ENCODE results near the gene SYNE3. TPM values are rescaled to one million over a fixed set of nuclear protein-coding genes. Genes with fewer than 3 reads are reported as not detected.

SYNE3 gene
- total RNA-seq, 1 experiment from 2014 or later, result 6.2 TPM

DNA sequence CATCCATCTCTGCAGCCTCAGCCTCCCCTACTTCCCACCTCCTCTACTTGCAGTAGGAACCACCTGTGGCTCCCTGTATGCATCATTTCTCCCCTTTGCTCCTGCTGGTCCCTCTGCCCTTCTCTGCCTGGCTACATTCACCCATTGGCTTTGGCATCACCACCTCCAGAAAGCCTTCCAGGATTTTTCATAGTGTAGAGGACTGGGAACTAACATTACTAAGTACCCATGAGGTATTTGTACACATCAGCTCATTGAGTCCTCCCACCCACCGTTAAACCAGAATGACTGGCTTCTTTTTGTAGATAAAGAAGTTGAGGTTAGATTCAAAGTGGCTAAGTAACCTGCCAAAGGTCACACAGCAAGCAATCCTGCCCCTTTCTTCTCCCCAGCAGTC, 17.1 kb downstream of the SYNE3 start:
- BruUV-seq (replicated peaks), result no TSS peak
- TF ChIP-seq SIN3A (IDR thresholded peaks at IDR 0.05; ENCODE audit: borderline replicate concordance, insufficient read depth, low read depth, low read length), result no peak
- TF ChIP-seq REST (IDR thresholded peaks at IDR 0.05; ENCODE audit: insufficient read depth in 1 of 2, low read depth in 2 of 2, low read length in 1 of 2), result no peak
- TF ChIP-seq, protein P1, sequence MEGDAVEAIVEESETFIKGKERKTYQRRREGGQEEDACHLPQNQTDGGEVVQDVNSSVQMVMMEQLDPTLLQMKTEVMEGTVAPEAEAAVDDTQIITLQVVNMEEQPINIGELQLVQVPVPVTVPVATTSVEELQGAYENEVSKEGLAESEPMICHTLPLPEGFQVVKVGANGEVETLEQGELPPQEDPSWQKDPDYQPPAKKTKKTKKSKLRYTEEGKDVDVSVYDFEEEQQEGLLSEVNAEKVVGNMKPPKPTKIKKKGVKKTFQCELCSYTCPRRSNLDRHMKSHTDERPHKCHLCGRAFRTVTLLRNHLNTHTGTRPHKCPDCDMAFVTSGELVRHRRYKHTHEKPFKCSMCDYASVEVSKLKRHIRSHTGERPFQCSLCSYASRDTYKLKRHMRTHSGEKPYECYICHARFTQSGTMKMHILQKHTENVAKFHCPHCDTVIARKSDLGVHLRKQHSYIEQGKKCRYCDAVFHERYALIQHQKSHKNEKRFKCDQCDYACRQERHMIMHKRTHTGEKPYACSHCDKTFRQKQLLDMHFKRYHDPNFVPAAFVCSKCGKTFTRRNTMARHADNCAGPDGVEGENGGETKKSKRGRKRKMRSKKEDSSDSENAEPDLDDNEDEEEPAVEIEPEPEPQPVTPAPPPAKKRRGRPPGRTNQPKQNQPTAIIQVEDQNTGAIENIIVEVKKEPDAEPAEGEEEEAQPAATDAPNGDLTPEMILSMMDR (IDR thresholded peaks at IDR 0.05), result no peak
- no peak for TF ChIP-seq POLR2AphosphoS5 (IDR thresholded peaks at IDR 0.05; ENCODE audit: low read depth, low read length)
- TF ChIP-seq TCF7L2 (IDR thresholded peaks at IDR 0.05; ENCODE audit: low read depth, low read length), result no peak
- Histone ChIP-seq H3K27ac (ENCODE audit: low read length) (peak overlapping the region; percentile 57; the same call in 1 of the 2 replicates), H3K36me3 (ENCODE audit: control insufficient read depth, insufficient read depth, low read length) (no peaks in the 10 kb centered on the region), H3K27me3 (ENCODE audit: control insufficient read depth, insufficient read depth, low read length) (no peaks in the 10 kb centered on the region), H3K9me3 (ENCODE audit: control insufficient read depth, insufficient read depth, low read depth, low read length) (no peaks in the 10 kb centered on the region), H3K4me3 (ENCODE audit: low read depth in 2 of 2, low read length in 2 of 2) (no peak overlapping the region), H3K4me1 (ENCODE audit: control insufficient read depth, insufficient read depth, low read length) (peaks cover 37% of the 10 kb centered on the region)
- DNase-seq (ENCODE audit: low read depth, low spot score), result no peak
- ChIA-PET CTCF (no interaction called here), POLR2A (no interaction called here)
- no peak for ATAC-seq
- intact Hi-C loops (cut with micrococcal nuclease; ENCODE audit: unreplicated experiment), result no loop called here
- in situ Hi-C loops (cut with HindIII; ENCODE audit: low pct_unique_long_range_greater_than_20kb, low sequenced_read_pairs), result no loop called here

DNA sequence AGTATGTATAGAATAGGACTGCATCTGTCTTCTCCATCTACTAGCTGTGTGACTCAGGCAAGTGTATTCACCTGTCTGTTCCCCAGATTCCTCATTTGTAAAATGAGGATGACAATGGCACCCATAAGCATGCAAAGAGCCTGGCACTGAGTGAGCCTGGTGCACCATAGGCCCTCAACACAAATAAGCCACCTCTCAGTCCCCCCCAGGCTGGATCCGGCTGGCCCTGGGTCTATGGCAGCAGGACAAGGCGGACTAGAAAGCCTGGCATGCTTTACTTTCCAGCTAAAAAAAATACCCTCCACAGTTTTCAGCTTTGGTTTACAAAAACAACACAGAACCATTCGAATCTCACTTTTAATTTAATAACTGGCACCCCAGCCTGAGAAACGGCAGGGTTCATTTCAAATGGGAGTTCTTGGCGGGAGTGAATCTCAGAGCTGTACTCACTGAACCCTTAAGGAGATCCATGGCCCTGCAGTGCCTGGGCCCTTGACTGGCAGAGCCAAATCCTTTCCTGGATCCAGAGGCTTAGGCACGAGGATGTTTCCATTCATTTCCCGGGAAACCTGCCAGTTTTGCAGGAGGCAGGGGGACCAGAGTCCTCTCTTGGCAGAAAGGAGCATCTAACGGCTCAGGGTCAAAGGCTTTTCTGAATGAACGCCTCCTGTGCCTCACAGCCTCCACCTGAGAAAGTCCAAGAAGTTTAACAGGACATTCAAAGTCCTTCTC, 17.7 kb downstream of the SYNE3 start:
- intact Hi-C loops (cut with micrococcal nuclease; ENCODE audit: unreplicated experiment), result no loop called here

More for the DNA sequence above, 17.7 kb downstream of the SYNE3 start:
- BruUV-seq (replicated peaks), result no TSS peak
- ATAC-seq, result no peak
- Histone ChIP-seq H3K36me3 (ENCODE audit: control insufficient read depth, insufficient read depth, low read length) (no peaks in the 10 kb centered on the region), H3K9me3 (ENCODE audit: control insufficient read depth, insufficient read depth, low read depth, low read length) (no peaks in the 10 kb centered on the region), H3K4me1 (ENCODE audit: control insufficient read depth, insufficient read depth, low read length) (peaks cover 37% of the 10 kb centered on the region), H3K27me3 (ENCODE audit: control insufficient read depth, insufficient read depth, low read length) (no peaks in the 10 kb centered on the region), H3K27ac (ENCODE audit: low read length) (no peak overlapping the region; the same call in 1 of the 2 replicates), H3K4me3 (ENCODE audit: low read depth in 2 of 2, low read length in 2 of 2) (no peak overlapping the region)
- DNase-seq (ENCODE audit: low read depth, low spot score), result no peak
- in situ Hi-C loops (cut with HindIII; ENCODE audit: low pct_unique_long_range_greater_than_20kb, low sequenced_read_pairs), result no loop called here
- POLR2A ChIA-PET, result no interaction called here
- CTCF ChIA-PET, result no interaction called here
- TF ChIP-seq, protein P1 (IDR thresholded peaks at IDR 0.05), result no peak
- TF ChIP-seq SIN3A (IDR thresholded peaks at IDR 0.05; ENCODE audit: borderline replicate concordance, insufficient read depth, low read depth, low read length) (no peak), TCF7L2 (IDR thresholded peaks at IDR 0.05; ENCODE audit: low read depth, low read length) (no peak), REST (IDR thresholded peaks at IDR 0.05; ENCODE audit: insufficient read depth in 1 of 2, low read depth in 2 of 2, low read length in 1 of 2) (no peak), POLR2AphosphoS5 (IDR thresholded peaks at IDR 0.05; ENCODE audit: low read depth, low read length) (no peak)
